HepG2 (cell line): ENCODE results near the gene PPP1R18. TPM values are rescaled to one million over a fixed set of nuclear protein-coding genes. Genes with fewer than 3 reads are reported as not detected.

Experiments used
- ATAC-seq: fragments of 200-7000 bp; cut with Tn5 transposase; 3 replicates; pipeline ENCODE4 v1.9.1; 2020; ENCODE audit warnings: mild to moderate bottlenecking, moderate library complexity
- BruUV-seq: library from RNA; stranded (reverse); fragments of 400-500 nt; replicated peaks from 2 replicates; lab custom pipeline; 2021; lab: Mats Ljungman, UMichigan
- CTCF ChIA-PET: fragments of 300-600 bp; formaldehyde crosslinking; extraction: SDS; loops from one replicate; lab custom pipeline; 2021; ENCODE audit warnings: low total read pairs, inconsistent platforms, low intra/inter-chr PET ratio; lab: Yijun Ruan, JAX
- POLR2A ChIA-PET: fragments of 350-600 bp; sonication (Branson Sonifier 250); formaldehyde crosslinking; loops from one replicate; lab custom pipeline; 2020; ENCODE audit warnings: antibody characterized with exemption, inconsistent platforms; lab: Yijun Ruan, JAX
- DNase-seq: peaks from one replicate; pipeline ENCODE4 v3.0.0-alpha.2; 2015; ENCODE audit warnings: low spot score
- FAIRE-seq: peaks from 3 replicates; lab custom pipeline; 2011; peaks lifted over from hg19 to GRCh38; lab: Jason Lieb, UNC
- H2AFZ ChIP-seq: one replicate; pipeline ENCODE4 v1.6.1; 2011; ENCODE audit warnings: low read length, inconsistent platforms
- H3K27ac ChIP-seq: fragments of 300-600 bp; 3 replicates; pipeline ENCODE4 v1.8.0; 2011; ENCODE audit warnings: mixed run types, mild to moderate bottlenecking, mixed read lengths, low read length, inconsistent platforms; ENCODE audit not compliant: insufficient read depth; ENCODE audit errors: extremely low read length
- H3K27me3 ChIP-seq, 2 experiments: fragments of 200-600 bp in 1 of 2; 2 replicates in 1 of 2; 3 replicates in 1 of 2; pipeline versions ENCODE4 v1.6.0 to v1.8.0; 2011; ENCODE audit warnings: low read length in 2 of 2, mild to moderate bottlenecking in 2 of 2, moderate library complexity in 2 of 2, inconsistent platforms in 1 of 2; ENCODE audit not compliant: insufficient read depth in 2 of 2, control insufficient read depth in 1 of 2
- H3K36me3 ChIP-seq, 2 experiments: fragments of 200-600 bp in 1 of 2; replicated peaks in 1 of 2; 2 replicates in 1 of 2; 3 replicates in 1 of 2; pipeline versions ENCODE4 v1.5.1 to v1.8.0; 2011; ENCODE audit warnings: low read length in 2 of 2, inconsistent platforms in 1 of 2; ENCODE audit not compliant: insufficient read depth in 2 of 2, control insufficient read depth in 1 of 2
- H3K4me1 ChIP-seq: 2 replicates; pipeline ENCODE4 v1.5.1; 2012; ENCODE audit warnings: low read length, inconsistent platforms; ENCODE audit not compliant: insufficient read depth
- H3K4me2 ChIP-seq: 2 replicates; pipeline ENCODE4 v1.6.0; 2011; ENCODE audit warnings: low read depth, low read length, inconsistent platforms
- H3K4me3 ChIP-seq, 3 experiments: fragments of 200-600 bp in 1 of 3; sonication (generic), shearing (Covaris generic) in 1 of 3; replicated peaks in 1 of 3; 2 replicates each; pipeline ENCODE4 v1.5.1; 2011 to 2016; ENCODE audit warnings: low read length in 3 of 3, inconsistent platforms in 2 of 3, low read depth in 2 of 3, mild to moderate bottlenecking in 2 of 3, control low read depth in 1 of 3, mixed read lengths in 1 of 3; ENCODE audit not compliant: insufficient read depth in 1 of 3
- H3K79me2 ChIP-seq: one replicate; pipeline ENCODE4 v1.6.1; 2011; ENCODE audit warnings: low read length, inconsistent platforms; ENCODE audit not compliant: insufficient read depth
- H3K9ac ChIP-seq: 2 replicates; pipeline ENCODE4 v1.6.0; 2011; ENCODE audit warnings: mild to moderate bottlenecking, low read depth, low read length, inconsistent platforms; ENCODE audit not compliant: insufficient read depth
- H3K9me3 ChIP-seq: 2 replicates; pipeline ENCODE4 v1.5.1; 2012; ENCODE audit warnings: mild to moderate bottlenecking, low read length
- H4K20me1 ChIP-seq: 2 replicates; pipeline ENCODE4 v1.6.0; 2011; ENCODE audit warnings: inconsistent platforms, mild to moderate bottlenecking, low read length, moderate library complexity; ENCODE audit not compliant: insufficient read depth
- ASH2L ChIP-seq: fragments of 300-600, 200-600 bp; sonication (generic); IDR thresholded peaks from 2 replicates; pipeline ENCODE4 v1.7.0; 2017; ENCODE audit warnings: low read depth, mild to moderate bottlenecking, moderate library complexity, mixed read lengths, low read length; ENCODE audit not compliant: insufficient read length
- MLXIP ChIP-seq: sonication (generic); formaldehyde crosslinking; IDR thresholded peaks from 2 replicates; pipeline ENCODE4 v1.9.0; 2021; ENCODE audit warnings: missing genetic modification reagents, borderline replicate concordance
- NFIB ChIP-seq: sonication (generic); formaldehyde crosslinking; IDR thresholded peaks from 2 replicates; pipeline ENCODE4 v1.9.0; 2021; ENCODE audit warnings: missing genetic modification reagents, mild to moderate bottlenecking, borderline replicate concordance
- RCOR2 ChIP-seq: IDR thresholded peaks from 2 replicates; pipeline ENCODE4 v1.6.1; 2016; ENCODE audit warnings: missing biosample characterization, missing genetic modification reagents
- SALL1 ChIP-seq: sonication (generic); formaldehyde crosslinking; IDR thresholded peaks from 2 replicates; pipeline ENCODE4 v1.8.0; 2022; ENCODE audit warnings: mild to moderate bottlenecking, missing genetic modification reagents
- SMYD3 ChIP-seq: sonication (generic); formaldehyde crosslinking; IDR thresholded peaks from 2 replicates; pipeline ENCODE4 v1.8.1; 2023; ENCODE audit warnings: mild to moderate bottlenecking, missing genetic modification reagents
- ZNF501 ChIP-seq: sonication (generic); formaldehyde crosslinking; IDR thresholded peaks from 2 replicates; pipeline ENCODE4 v1.5.1; 2020; ENCODE audit warnings: mild to moderate bottlenecking, moderate library complexity, missing genetic modification reagents
- ZSCAN25 ChIP-seq: sonication (generic); formaldehyde crosslinking; IDR thresholded peaks from 2 replicates; pipeline ENCODE4 v1.8.0; 2022; ENCODE audit warnings: mild to moderate bottlenecking, missing genetic modification reagents
- WGBS: methylation state at CpG from one replicate; pipeline ENCODE4 v1.1.6; 2017; ENCODE audit warnings: low lambda C conversion rate; 5-methylcytosine and 5-hydroxymethylcytosine counted together
- in situ Hi-C: cut with HindIII; loops from 2 replicates; pipeline ENCODE4 v1.10.0; 2017; ENCODE audit warnings: low pct_unique_long_range_greater_than_20kb; ENCODE audit not compliant: extremely low pct_ligation_motif_present
- intact Hi-C: fragments of 100-400 bp; cut with micrococcal nuclease; formaldehyde crosslinking; loops from one replicate; pipeline ENCODE4 v1.10.0; 2022; ENCODE audit not compliant: unreplicated experiment
- polyA plus RNA-seq, 8 experiments: library from polyadenylated mRNA; depleted of rRNA in 3 of 8; stranded (reverse) in 7 of 8; unstranded in 1 of 8; fragments of >200 nt; fragmentation: Illumina TruSeq in 4 of 8; extraction: Trizol in 4 of 8; gene quantifications; 2 replicates each; pipeline versions ENCODE4 v1.2.1 to v1.2.3, GENCODE V29; 2011 to 2016; ENCODE audit warnings: low read depth in 4 of 8, missing spikeins in 1 of 8, mixed read lengths in 1 of 8; ENCODE audit not compliant: insufficient read depth in 1 of 8
- total RNA-seq, 5 experiments: library from RNA; depleted of rRNA; stranded (reverse); fragments of >200 nt; fragmentation: Illumina TruSeq; extraction: Trizol; gene quantifications; 2 replicates each; pipeline ENCODE4 v1.2.3, GENCODE V29; 2016; ENCODE audit warnings: low read depth in 1 of 5

PPP1R18 gene
- total and polyA plus RNA-seq, 2 of the 13 experiments (the other 11 are each of a cell fraction or from before 2014, with no cell fraction given), result 4.9 to 9.2 TPM

DNA sequence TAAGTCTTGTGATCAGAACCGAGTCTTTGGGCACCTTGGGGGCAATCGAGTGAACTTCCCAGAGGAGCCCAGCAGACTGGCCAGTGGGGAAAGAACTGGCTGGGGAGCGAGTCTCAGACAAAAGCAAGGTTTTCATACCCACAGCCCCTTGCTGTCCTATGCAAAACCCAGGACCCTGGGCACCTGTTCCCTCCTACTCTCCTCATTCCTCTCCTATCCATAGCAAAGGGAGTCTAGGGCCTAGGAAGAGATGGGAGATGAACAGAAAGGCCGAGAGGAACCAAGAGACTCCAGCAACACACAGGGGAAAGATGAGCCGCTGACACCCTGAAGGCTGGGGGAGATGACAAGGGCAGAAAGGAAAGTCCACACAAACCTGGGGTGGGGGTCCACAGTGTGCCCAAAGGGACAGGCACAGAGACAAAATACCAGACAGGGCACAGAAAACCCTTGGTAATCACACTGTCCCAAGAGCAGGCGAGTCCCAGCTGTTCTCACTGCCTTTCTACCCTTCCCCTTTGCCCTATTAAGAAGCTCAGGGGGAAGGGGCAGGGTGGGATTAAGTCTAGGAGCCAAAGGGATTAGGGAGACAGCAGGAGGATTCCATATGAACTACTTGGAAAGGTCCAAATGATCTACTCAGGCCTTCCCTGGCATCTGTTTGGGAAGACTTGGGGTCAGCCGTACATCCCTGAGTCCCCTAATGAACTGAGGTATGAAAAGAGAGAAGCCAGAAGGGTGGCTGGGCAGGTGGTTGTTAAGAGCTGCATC lies 6.5 kb downstream of the PPP1R18 start:
- no peaks in the 10 kb centered on the region for H3K79me2 ChIP-seq
- H3K9ac ChIP-seq, result peak overlapping the region; percentile 33; the same call in 1 of the 2 replicates
- H3K4me1 ChIP-seq, result peaks cover 47% of the 10 kb centered on the region
- in situ Hi-C loops (loop anchor here (5.0 to 25.0 kb wide), 2 partner anchors 42 to 407 kb away; partner anchors contain the start of gene TUBB), intact Hi-C loops (loop anchor here (1.0 to 10.0 kb wide), 6 partner anchors 37 to 197 kb away; partner anchors contain the start of genes FLOT1 and MDC1)
- H3K4me3 ChIP-seq, result peak overlapping the region in 2 of 3 experiments; percentile 43 to 66; a peak in 4 of 6 replicates
- DNase-seq, result no peak
- 0 out of 5 replicates have a peak, but pooled peaks cover 0 to 1% of the 10 kb centered on the region in 2 experiments for H3K36me3 ChIP-seq
- POLR2A ChIA-PET, result interaction anchor here (0.7 to 4.7 kb wide), 11 partner anchors 13 to 85 kb away, joined by 3 to 92 read pairs (median 6); partner anchors contain the start of genes MDC1, MRPS18B, PPP1R10 and TUBB
- no peak; the same call in none of the 3 replicates for ATAC-seq
- CTCF ChIA-PET, result interaction anchor here (1.5 to 3.8 kb wide), 2 partner anchors 42 to 51 kb away, joined by 4 to 130 read pairs; no protein-coding TSS in a partner anchor
- H3K27ac ChIP-seq, result peak overlapping the region; percentile 32
- H4K20me1 ChIP-seq, result no peaks in the 10 kb centered on the region
- TF ChIP-seq ASH2L (peak; percentile 7), RCOR2 (CRISPR knock-in tag) (no peak), MLXIP (no peak), SALL1 (CRISPR knock-in tag) (peak; percentile 10; the same call in 1 of the 2 replicates), SMYD3 (CRISPR knock-in tag) (no peak), ZNF501 (CRISPR knock-in tag) (0 out of 2 replicates have a peak, but pooled peaks have one; percentile 4), NFIB (CRISPR knock-in tag) (no peak), ZSCAN25 (0 out of 2 replicates have a peak, but pooled peaks have one; percentile 9)
- H2AFZ ChIP-seq, result no peak overlapping the region
- H3K9me3 ChIP-seq, result no peaks in the 10 kb centered on the region
- H3K4me2 ChIP-seq, result peak overlapping the region; percentile 88
- no peak for FAIRE-seq
- WGBS, result 72% methylated on average over 7 of the region's 7 CpGs
- no peaks in the 10 kb centered on the region for H3K27me3 ChIP-seq
- no TSS peak for BruUV-seq
